Glutamatergic neuron (in vitro differentiated cells): Measurements from ENCODE around the gene INTU. TPM values are rescaled to one million over a fixed set of nuclear protein-coding genes. Genes with fewer than 3 reads are reported as not detected.

ENCODE experiments used
- DNase-seq: peaks from one replicate; pipeline ENCODE4 v3.0.0; 2022
- H3K27ac Mint-ChIP-seq: one replicate; pipeline ENCODE4 v1.8.0; 2020; ENCODE audit warnings: mild to moderate bottlenecking, mixed read lengths, inconsistent platforms; ENCODE audit not compliant: unreplicated experiment
- H3K27me3 Mint-ChIP-seq: one replicate; pipeline ENCODE4 v1.8.0; 2020; ENCODE audit warnings: mild to moderate bottlenecking, moderate library complexity, mixed read lengths, inconsistent platforms; ENCODE audit not compliant: unreplicated experiment
- H3K36me3 Mint-ChIP-seq: one replicate; pipeline ENCODE4 v1.8.0; 2020; ENCODE audit warnings: mild to moderate bottlenecking, mixed read lengths, inconsistent platforms; ENCODE audit not compliant: unreplicated experiment
- H3K4me1 Mint-ChIP-seq: one replicate; pipeline ENCODE4 v1.8.0; 2020; ENCODE audit warnings: mild to moderate bottlenecking, low read depth, mixed read lengths, inconsistent platforms; ENCODE audit not compliant: unreplicated experiment
- H3K4me3 Mint-ChIP-seq: one replicate; pipeline ENCODE4 v1.8.0; 2020; ENCODE audit warnings: mild to moderate bottlenecking, mixed read lengths, inconsistent platforms; ENCODE audit not compliant: unreplicated experiment
- H3K9me3 Mint-ChIP-seq: one replicate; pipeline ENCODE4 v1.8.0; 2020; ENCODE audit warnings: mild to moderate bottlenecking, moderate library complexity, mixed read lengths, inconsistent platforms; ENCODE audit not compliant: unreplicated experiment
- CTCF ChIP-seq: fragments of 200-600 bp; sonication (generic); IDR thresholded peaks from one replicate; pipeline ENCODE4 v1.5.0; 2021; ENCODE audit not compliant: partially characterized antibody, unreplicated experiment
- total RNA-seq: library from RNA; stranded (reverse); fragmentation: NEBNext Ultra II Directional; extraction: Animal tissue kit (Norgen Biotek cat#: 25700); gene quantifications from one replicate; pipeline ENCODE4 v1.2.1, GENCODE V29; 2021; ENCODE audit not compliant: unreplicated experiment

INTU gene
- total RNA-seq, 1 donor from 2014 or later: 6.3 TPM

GRCh38 chr4:127698789-127699200 lies 66.0 kb downstream of the INTU start:
- H3K36me3 Mint-ChIP-seq: no peaks in the 10 kb centered on the region
- no peaks in the 10 kb centered on the region for H3K9me3 Mint-ChIP-seq
- no peak overlapping the region for H3K27ac Mint-ChIP-seq
- no peaks in the 10 kb centered on the region for H3K27me3 Mint-ChIP-seq
- no peak for TF ChIP-seq CTCF
- no peak for DNase-seq
- no peaks in the 10 kb centered on the region for H3K4me1 Mint-ChIP-seq
- no peak overlapping the region for H3K4me3 Mint-ChIP-seq

GRCh38 chr4:127708985-127709384 lies 76.2 kb downstream of the INTU start:
- Mint-ChIP-seq H3K9me3 (no peaks in the 10 kb centered on the region), H3K36me3 (no peaks in the 10 kb centered on the region), H3K4me1 (no peaks in the 10 kb centered on the region), H3K27ac (no peak overlapping the region), H3K4me3 (no peak overlapping the region), H3K27me3 (no peaks in the 10 kb centered on the region)
- TF ChIP-seq CTCF: no peak
- DNase-seq: no peak

- Mint-ChIP-seq H3K4me3 (no peak overlapping the region), H3K27me3 (no peaks in the 10 kb centered on the region), H3K9me3 (no peaks in the 10 kb centered on the region), H3K27ac (no peak overlapping the region), H3K36me3 (no peaks in the 10 kb centered on the region), H3K4me1 (no peaks in the 10 kb centered on the region)
- no peak for TF ChIP-seq CTCF
- DNase-seq: no peak
Observed at GRCh38 chr4:127709456-127709855, 76.7 kb downstream of the INTU start.

GRCh38 chr4:127730142-127730913 lies 97.6 kb downstream of the INTU start, which contains the start of gene SLC25A31:
Gene SLC25A31, plus strand, starts transcription at chr4:127730400. Its CDS starts 146 bp downstream, at chr4:127730546.
- no peaks in the 10 kb centered on the region for H3K9me3 Mint-ChIP-seq
- no peaks in the 10 kb centered on the region for H3K36me3 Mint-ChIP-seq
- H3K27ac Mint-ChIP-seq: no peak within 1 kb of the TSS
- H3K4me1 Mint-ChIP-seq: no peaks in the 10 kb centered on the region
- DNase-seq: no peak
- H3K27me3 Mint-ChIP-seq: no peaks in the 10 kb centered on the region
- TF ChIP-seq CTCF: no peak
- H3K4me3 Mint-ChIP-seq: no peak within 1 kb of the TSS

GRCh38 chr4:127731406-127731805 lies 98.6 kb downstream of the INTU start:
- no peaks in the 10 kb centered on the region for H3K27me3 Mint-ChIP-seq
- no peaks in the 10 kb centered on the region for H3K36me3 Mint-ChIP-seq
- TF ChIP-seq CTCF: no peak
- no peak for DNase-seq
- no peaks in the 10 kb centered on the region for H3K4me1 Mint-ChIP-seq
- no peak overlapping the region for H3K4me3 Mint-ChIP-seq
- no peaks in the 10 kb centered on the region for H3K9me3 Mint-ChIP-seq
- no peak overlapping the region for H3K27ac Mint-ChIP-seq
